Ishikawa (cell line): ENCODE data around the gene FASLG.

Source experiments
- CEBPB ChIP-seq: IDR thresholded peaks from 2 replicates; pipeline ENCODE4 v1.6.1; 2012
- CREB1 ChIP-seq: IDR thresholded peaks from 2 replicates; pipeline ENCODE4 v1.6.1; 2012; ENCODE audit warnings: low read depth
- EGR1 ChIP-seq: IDR thresholded peaks from 2 replicates; pipeline ENCODE4 v1.6.1; 2012
- EP300 ChIP-seq: IDR thresholded peaks from 2 replicates; pipeline ENCODE4 v1.6.1; 2012; ENCODE audit warnings: borderline replicate concordance
- FOXM1 ChIP-seq: IDR thresholded peaks from 2 replicates; pipeline ENCODE4 v1.6.1; 2012; ENCODE audit warnings: low read depth, borderline replicate concordance
- MAX ChIP-seq: IDR thresholded peaks from 2 replicates; pipeline ENCODE4 v1.6.1; 2012
- NFIC ChIP-seq: IDR thresholded peaks from 2 replicates; pipeline ENCODE4 v1.6.1; 2012
- RAD21 ChIP-seq: IDR thresholded peaks from 2 replicates; pipeline ENCODE4 v1.6.1; 2012; ENCODE audit warnings: low read depth
- REST ChIP-seq: IDR thresholded peaks from 2 replicates; pipeline ENCODE4 v1.6.1; 2012; ENCODE audit warnings: low read depth, mild to moderate bottlenecking
- TAF1 ChIP-seq: IDR thresholded peaks from 2 replicates; pipeline ENCODE4 v1.6.1; 2012; ENCODE audit warnings: low read depth, mild to moderate bottlenecking
- TCF12 ChIP-seq: IDR thresholded peaks from 2 replicates; pipeline ENCODE4 v1.6.1; 2012; ENCODE audit warnings: low read depth
- TEAD4 ChIP-seq: IDR thresholded peaks from 2 replicates; pipeline ENCODE4 v1.6.1; 2012
- USF1 ChIP-seq: IDR thresholded peaks from 2 replicates; pipeline ENCODE4 v1.6.1; 2012
- YY1 ChIP-seq: IDR thresholded peaks from 2 replicates; pipeline ENCODE4 v1.6.1; 2012; ENCODE audit warnings: low read depth
- ZBTB7A ChIP-seq: IDR thresholded peaks from 2 replicates; pipeline ENCODE4 v1.6.1; 2012; ENCODE audit warnings: low read depth

The FASLG gene

GRCh38 chr1:172697534-172698002 is 38.7 kb downstream of the FASLG start:
- TF ChIP-seq USF1, result no peak
- no peak for TF ChIP-seq FOXM1
- no peak for TF ChIP-seq TCF12
- no peak for TF ChIP-seq CEBPB
- no peak for TF ChIP-seq REST
- TF ChIP-seq EGR1, result no peak
- TF ChIP-seq RAD21, result no peak

GRCh38 chr1:172698224-172698623 is 39.3 kb downstream of the FASLG start:
- TF ChIP-seq REST, result no peak
- TF ChIP-seq CREB1, result no peak
- no peak for TF ChIP-seq USF1
- no peak for TF ChIP-seq YY1
- TF ChIP-seq TAF1, result no peak
- TF ChIP-seq TEAD4, result no peak
- no peak for TF ChIP-seq ZBTB7A
- no peak for TF ChIP-seq EGR1
- TF ChIP-seq MAX, result no peak
- no peak for TF ChIP-seq TCF12
- TF ChIP-seq RAD21, result no peak
- TF ChIP-seq EP300, result no peak
- TF ChIP-seq CEBPB, result no peak
- TF ChIP-seq NFIC, result no peak
- no peak for TF ChIP-seq FOXM1

GRCh38 chr1:172699111-172699510 is 40.2 kb downstream of the FASLG start:
- TF ChIP-seq NFIC (no peak), USF1 (no peak), MAX (no peak), TAF1 (no peak), EGR1 (no peak), CREB1 (no peak), ZBTB7A (no peak), REST (no peak), YY1 (no peak)

- TF ChIP-seq MAX (no peak), TCF12 (no peak), EGR1 (no peak), USF1 (no peak), REST (no peak)
These were observed 40.9 kb downstream of the FASLG start for GRCh38 chr1:172699695-172700227.
